GM12892 (cell line): ENCODE results near the gene TSEN15.

Experiments used
- POLR2A ChIP-seq: IDR thresholded peaks from 2 replicates; pipeline ENCODE4 v1.6.1; 2011; ENCODE audit warnings: low read depth, low read length, control low read depth
- POLR2AphosphoS5 ChIP-seq: IDR thresholded peaks from 2 replicates; pipeline ENCODE4 v1.6.1; 2011; ENCODE audit warnings: low read depth, low read length, control low read depth
- TAF1 ChIP-seq: IDR thresholded peaks from 2 replicates; pipeline ENCODE4 v1.6.1; 2011; ENCODE audit warnings: low read depth, mild to moderate bottlenecking, control low read depth, low read length, borderline replicate concordance

GRCh38 chr1:184080309-184080708, 28.8 kb downstream of the TSEN15 start:
- no peak for TF ChIP-seq POLR2A
- no peak for TF ChIP-seq TAF1
- no peak for TF ChIP-seq POLR2AphosphoS5
